Heart left ventricle (tissue), 16 donors: ENCODE measurements around the gene PCYT1A. TPM values are rescaled to one million over a fixed set of nuclear protein-coding genes. Genes with fewer than 3 reads are reported as not detected.
"Not testable (repeated sequence)": the region's sequence is repeated elsewhere in the genome, so short reads cannot be mapped to it uniquely, and the experiment has no call there.

Experiments used
- ATAC-seq, 4 donors: fragments of 200-7000 bp; cut with Tn5 transposase; one replicate each; pipeline ENCODE4 v1.9.1; 2020 to 2022; ENCODE audit warnings: moderate library complexity in 4 of 4, mild to moderate bottlenecking in 3 of 4, moderate number of reproducible peaks in 1 of 4
- DNase-seq, 5 donors: peaks; one replicate each; pipeline ENCODE4 v3.0.0-alpha.2; 2020
- H3K27ac ChIP-seq, 12 donors: fragments of 200-600 bp; sonication (generic) in 4 of 12; one replicate each; pipeline versions ENCODE4 v1.5.0 to v1.8.0; 2016 to 2022; ENCODE audit warnings: mild to moderate bottlenecking in 2 of 12
- H3K27me3 ChIP-seq, 9 donors: fragments of 200-600 bp; sonication (generic) in 2 of 9; one replicate each; pipeline versions ENCODE4 v1.5.1 to v1.8.0; 2016 to 2022; ENCODE audit warnings: mild to moderate bottlenecking in 3 of 9
- H3K36me3 ChIP-seq, 9 donors: fragments of 200-600 bp; sonication (generic) in 2 of 9; one replicate each; pipeline versions ENCODE4 v1.5.0 to v1.8.0; 2018 to 2022; ENCODE audit warnings: mild to moderate bottlenecking in 2 of 9
- H3K4me1 ChIP-seq, 12 donors: fragments of 200-600 bp; sonication (generic) in 4 of 12; one replicate each; pipeline versions ENCODE4 v1.5.0 to v1.8.0; 2016 to 2022; ENCODE audit warnings: mild to moderate bottlenecking in 3 of 12
- H3K4me3 ChIP-seq, 12 donors: fragments of 200-600 bp; sonication (generic) in 4 of 12; one replicate each; pipeline versions ENCODE4 v1.5.0 to v1.8.0; 2017 to 2022; ENCODE audit warnings: mild to moderate bottlenecking in 9 of 12, moderate library complexity in 4 of 12
- H3K9me3 ChIP-seq, 12 donors: fragments of 200-600 bp; sonication (generic) in 4 of 12; one replicate each; pipeline versions ENCODE4 v1.5.0 to v1.8.0; 2016 to 2022; ENCODE audit warnings: mild to moderate bottlenecking in 1 of 12
- CTCF ChIP-seq, 12 donors: fragments of 200-600 bp; sonication (generic) in 4 of 12; IDR thresholded peaks; one replicate each; pipeline versions ENCODE4 v1.5.0 to v1.8.0; 2018 to 2022; ENCODE audit warnings: antibody characterized with exemption in 12 of 12, mild to moderate bottlenecking in 5 of 12
- POLR2A ChIP-seq, 2 donors: fragments of 450-650 bp; IDR thresholded peaks; one replicate each; pipeline ENCODE4 v1.6.1; 2017; ENCODE audit warnings: antibody characterized with exemption in 2 of 2, mild to moderate bottlenecking in 2 of 2, moderate library complexity in 2 of 2
- WGBS, 4 donors: extraction: QIAGEN DNeasy Blood & Tissue Kit in 2 of 4; methylation state at CpG; one replicate each; pipeline versions ENCODE4 v1.1.5 to v1.1.7; 2013 to 2018; 5-methylcytosine and 5-hydroxymethylcytosine counted together
- intact Hi-C, 10 donors: fragments of 100-400 bp; cut with DNase I; formaldehyde crosslinking; loops; one replicate each; pipeline versions ENCODE4 v1.11.1 to v1.14.2; 2022
- polyA plus RNA-seq, 2 donors: library from polyadenylated mRNA; stranded (reverse); fragments of 200-250 nt; gene quantifications; one replicate each; pipeline ENCODE4 v1.2.3, GENCODE V29; 2013
- total RNA-seq, 9 donors: library from RNA; depleted of rRNA in 2 of 9; stranded (reverse); fragments of >200 nt in 2 of 9; fragmentation: NEBNext Ultra II Directional in 3 of 9; extraction: Animal tissue kit (Norgen Biotek cat#: 25700) in 3 of 9; gene quantifications; one replicate each; pipeline versions ENCODE4 v1.1.0 to v1.2.4, GENCODE V29; 2016 to 2023
- donor health status: ischemic (EF 13 %, LVEDD 7.1; RV severe dilation, severe dysfunction).
- donor health status: healthy with polysubstance abuse.
- donor health status: DM: no; HTN: yes; CAD: no.
- donor health status: DM: no; HTN: no; CAD: no.
- donor health status: ischemic (EF 25% LVEDD 6.9; RV normal size, moderate dysfunction).
- donor health status: ischemic (EF 25% LVEDD 5.7; RV mildly dilated, moderate dysfunction).
- donor health status: healthy.
- donor health status: DM: yes; HTN: yes; CAD: no.
- donor health status: ischemic (EF 35%, LVEDD 5.7; RV mildly dilated, moderate dysfunction).
- donor health status: nonischemic (EF 11% LVEDD 7.7; RV severe dilation, severe dysfunction).
- donor health status: DM: yes; HTN: yes; CAD: no.
- donor health status: PGD.
- donor health status: ischemic (EF 29% LVEDD 5.4; RV normal size, mild dysfunction).
- donor health status: nonischemic (EF 23%, LVEDD 6.1; RV moderate dilation, normal function).

The PCYT1A gene
- total and polyA plus RNA-seq, 11 donors = 29.4 to 149 (median 105) TPM

- peak in 1 of 5 donors; percentile 38 for DNase-seq
- H3K9me3 ChIP-seq = no peaks in the 10 kb centered on the region
- ATAC-seq = no peak
- H3K27ac ChIP-seq = no peak overlapping the region
- no peak for TF ChIP-seq POLR2A (IDR thresholded peaks at IDR 0.05)
- no peak for TF ChIP-seq CTCF (IDR thresholded peaks at IDR 0.05)
- H3K4me1 ChIP-seq = peaks cover 0 to 49% (median 14%) of the 10 kb centered on the region in 12 donors
- no peak overlapping the region for H3K4me3 ChIP-seq
- no peaks in the 10 kb centered on the region for H3K27me3 ChIP-seq
- no peaks in the 10 kb centered on the region for H3K36me3 ChIP-seq
- intact Hi-C loops = loop anchor here in 2 of 10 donors (5.0 to 10.0 kb wide), 2 partner anchors 165 to 167 kb away; no protein-coding TSS in a partner anchor
- WGBS, 4 donors = 84 to 89% (median 85%) methylated on average over 14 to 16 of the region's 16 CpGs
Measured at GRCh38 chr3:196189566-196190347, 97.8 kb downstream of the PCYT1A start.

- peak overlapping the region in 5 of 12 donors; percentile 25 to 67 (median 39) for H3K27ac ChIP-seq
- intact Hi-C loops = no loop called here
- TF ChIP-seq POLR2A (IDR thresholded peaks at IDR 0.05) = no peak
- TF ChIP-seq CTCF (IDR thresholded peaks at IDR 0.05) = no peak
- peak overlapping the region in 4 of 12 donors; percentile 1 to 19 (median 18) for H3K4me3 ChIP-seq
- no peaks in the 10 kb centered on the region for H3K36me3 ChIP-seq
- H3K27me3 ChIP-seq = no peaks in the 10 kb centered on the region
- 35 to 41% (median 38%) methylated on average over 28 to 31 of the region's 31 CpGs for WGBS, 4 donors
- no peaks in the 10 kb centered on the region for H3K9me3 ChIP-seq
- H3K4me1 ChIP-seq = peaks cover 0 to 32% (median 4%) of the 10 kb centered on the region in 12 donors
- DNase-seq = no peak
- ATAC-seq = peak; percentile 25 to 66 (median 57)
Measured at GRCh38 chr3:196186651-196187573, 100.6 kb downstream of the PCYT1A start.

GRCh38 chr3:196184881-196185280, 102.6 kb downstream of the PCYT1A start:
- Histone ChIP-seq H3K27me3 (no peaks in the 10 kb centered on the region), H3K4me3 (no peak overlapping the region), H3K36me3 (no peaks in the 10 kb centered on the region), H3K9me3 (no peaks in the 10 kb centered on the region), H3K27ac (no peak overlapping the region), H3K4me1 (peaks cover 0 to 37% (median 4%) of the 10 kb centered on the region in 12 donors)
- intact Hi-C loops = no loop called here
- TF ChIP-seq POLR2A (IDR thresholded peaks at IDR 0.05) = no peak
- DNase-seq = peak in 1 of 5 donors; percentile 44
- 88 to 95% (median 92%) methylated on average over 11 to 15 of the region's 15 CpGs for WGBS, 4 donors
- ATAC-seq = no peak

GRCh38 chr3:196184169-196184432, 103.4 kb downstream of the PCYT1A start:
- H3K9me3 ChIP-seq, H3K36me3 ChIP-seq, intact Hi-C loops, ATAC-seq, H3K4me3 ChIP-seq, H3K27me3 ChIP-seq, H3K27ac ChIP-seq, DNase-seq: not testable (repeated sequence)
- peaks cover 0 to 44% (median 4%) of the 10 kb centered on the region in 12 donors for H3K4me1 ChIP-seq
- WGBS, 4 donors = 86 to 94% (median 92%) methylated on average over 4 of the region's 4 CpGs

- ATAC-seq = no peak
- H3K4me3 ChIP-seq = no peak overlapping the region
- WGBS, 4 donors = 72 to 85% (median 79%) methylated on average over 10 of the region's 10 CpGs
- peak overlapping the region in 1 of 12 donors; percentile 2 for H3K27ac ChIP-seq
- no peak for DNase-seq
- H3K36me3 ChIP-seq = no peaks in the 10 kb centered on the region
- H3K9me3 ChIP-seq = no peaks in the 10 kb centered on the region
- intact Hi-C loops = no loop called here
- no peaks in the 10 kb centered on the region for H3K27me3 ChIP-seq
- peaks cover 0 to 35% (median 0%) of the 10 kb centered on the region in 12 donors for H3K4me1 ChIP-seq
- no peak for TF ChIP-seq POLR2A (IDR thresholded peaks at IDR 0.05)
- TF ChIP-seq CTCF (IDR thresholded peaks at IDR 0.05) = no peak
Measured at GRCh38 chr3:196181127-196181546, 106.4 kb downstream of the PCYT1A start.
